EH (cell line): Measurements from ENCODE around the gene MAPK8.
A peak's percentile ranks its signal among the peaks of the same experiment; 100 is the strongest.

ENCODE experiments used
- DNase-seq: peaks from one replicate; pipeline ENCODE4 v3.0.0-alpha.2; 2015; ENCODE audit warnings: low read depth

Gene MAPK8

GRCh38 chr10:48450233-48450740, 143.8 kb downstream of the MAPK8 start:
- DNase-seq = no peak

- DNase-seq = no peak
Measured at GRCh38 chr10:48450741-48451466, 144.4 kb downstream of the MAPK8 start.

GRCh38 chr10:48451969-48452878, 145.7 kb downstream of the MAPK8 start:
- no peak for DNase-seq

GRCh38 chr10:48452879-48453412, 146.5 kb downstream of the MAPK8 start:
- DNase-seq = no peak

- no peak for DNase-seq
Measured at GRCh38 chr10:48453451-48454301, 147.2 kb downstream of the MAPK8 start.

- no peak for DNase-seq
Measured at GRCh38 chr10:48454302-48455054, 148.0 kb downstream of the MAPK8 start.

- no peak for DNase-seq
Measured at GRCh38 chr10:48455055-48455391, 148.5 kb downstream of the MAPK8 start.

- DNase-seq = no peak
Measured at GRCh38 chr10:48455392-48456151, 149.1 kb downstream of the MAPK8 start.

GRCh38 chr10:48456361-48456804, 149.9 kb downstream of the MAPK8 start:
- DNase-seq = peak; percentile 40

- no peak for DNase-seq
Measured at GRCh38 chr10:48456808-48457761, 150.6 kb downstream of the MAPK8 start.

GRCh38 chr10:48457949-48458661, 151.6 kb downstream of the MAPK8 start:
- DNase-seq = no peak

- no peak for DNase-seq
Measured at GRCh38 chr10:48458662-48459048, 152.2 kb downstream of the MAPK8 start.

GRCh38 chr10:48459270-48460150, 153.0 kb downstream of the MAPK8 start:
- no peak for DNase-seq

- DNase-seq = no peak
Measured at GRCh38 chr10:48460182-48460581, 153.7 kb downstream of the MAPK8 start.

- no peak for DNase-seq
Measured at GRCh38 chr10:48461623-48462481, 155.4 kb downstream of the MAPK8 start.

- DNase-seq = no peak
Measured at GRCh38 chr10:48462482-48463020, 156.1 kb downstream of the MAPK8 start.
